GM12873 (cell line): ENCODE data around the gene MED4.

Experiments used
- TF ChIP-seq, protein P1 (sequence below): IDR thresholded peaks from 2 replicates; pipeline ENCODE4 v1.5.1; 2012; ENCODE audit warnings: low read depth, mild to moderate bottlenecking, moderate library complexity, low read length, control low read depth; ENCODE audit not compliant: insufficient read depth; ENCODE audit errors: missing control alignments

Gene MED4

DNA sequence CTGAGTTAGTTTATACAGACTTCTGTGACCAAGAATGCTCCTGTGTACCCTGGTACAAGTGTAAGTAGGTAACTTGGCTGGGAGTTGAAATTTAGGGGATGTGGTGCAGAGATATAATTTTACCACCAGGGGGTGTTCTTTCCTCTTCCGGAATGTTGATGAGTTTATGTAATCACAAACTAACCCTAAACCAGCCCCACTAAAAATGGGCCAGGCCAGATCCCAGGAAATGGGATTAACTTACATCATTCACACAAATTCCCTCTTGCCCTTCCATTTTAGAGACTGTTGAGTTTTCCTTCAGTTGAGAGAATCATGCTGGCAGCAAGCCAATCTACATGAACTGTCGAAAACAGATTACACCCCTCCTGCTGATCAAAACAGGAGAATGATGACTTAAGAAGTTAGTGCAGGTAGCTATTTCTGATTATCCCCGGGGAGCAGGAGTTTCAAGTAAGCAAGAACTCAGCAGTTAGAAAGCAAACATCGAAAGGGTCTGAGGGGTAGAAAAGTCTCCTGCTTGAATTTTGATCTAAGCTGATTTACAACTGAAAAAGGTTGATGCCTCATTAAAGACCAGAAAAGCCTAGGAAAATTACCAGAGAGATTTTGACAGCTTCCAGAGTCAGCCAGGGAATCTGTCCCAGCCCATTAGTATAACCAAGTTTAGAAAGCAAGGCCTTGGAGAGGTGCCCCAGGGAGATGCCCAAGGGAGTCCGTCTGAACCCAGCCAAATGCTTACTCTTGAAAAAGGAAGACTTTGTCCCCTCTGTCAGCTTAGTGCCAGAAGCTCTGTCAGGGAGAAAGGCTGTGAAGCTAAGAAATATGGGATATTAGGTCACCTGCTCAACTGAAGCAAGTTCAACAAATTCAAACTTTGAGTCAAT lies 32.3 kb upstream of the MED4 start:
- TF ChIP-seq, protein P1, sequence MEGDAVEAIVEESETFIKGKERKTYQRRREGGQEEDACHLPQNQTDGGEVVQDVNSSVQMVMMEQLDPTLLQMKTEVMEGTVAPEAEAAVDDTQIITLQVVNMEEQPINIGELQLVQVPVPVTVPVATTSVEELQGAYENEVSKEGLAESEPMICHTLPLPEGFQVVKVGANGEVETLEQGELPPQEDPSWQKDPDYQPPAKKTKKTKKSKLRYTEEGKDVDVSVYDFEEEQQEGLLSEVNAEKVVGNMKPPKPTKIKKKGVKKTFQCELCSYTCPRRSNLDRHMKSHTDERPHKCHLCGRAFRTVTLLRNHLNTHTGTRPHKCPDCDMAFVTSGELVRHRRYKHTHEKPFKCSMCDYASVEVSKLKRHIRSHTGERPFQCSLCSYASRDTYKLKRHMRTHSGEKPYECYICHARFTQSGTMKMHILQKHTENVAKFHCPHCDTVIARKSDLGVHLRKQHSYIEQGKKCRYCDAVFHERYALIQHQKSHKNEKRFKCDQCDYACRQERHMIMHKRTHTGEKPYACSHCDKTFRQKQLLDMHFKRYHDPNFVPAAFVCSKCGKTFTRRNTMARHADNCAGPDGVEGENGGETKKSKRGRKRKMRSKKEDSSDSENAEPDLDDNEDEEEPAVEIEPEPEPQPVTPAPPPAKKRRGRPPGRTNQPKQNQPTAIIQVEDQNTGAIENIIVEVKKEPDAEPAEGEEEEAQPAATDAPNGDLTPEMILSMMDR: peak; percentile 71

DNA sequence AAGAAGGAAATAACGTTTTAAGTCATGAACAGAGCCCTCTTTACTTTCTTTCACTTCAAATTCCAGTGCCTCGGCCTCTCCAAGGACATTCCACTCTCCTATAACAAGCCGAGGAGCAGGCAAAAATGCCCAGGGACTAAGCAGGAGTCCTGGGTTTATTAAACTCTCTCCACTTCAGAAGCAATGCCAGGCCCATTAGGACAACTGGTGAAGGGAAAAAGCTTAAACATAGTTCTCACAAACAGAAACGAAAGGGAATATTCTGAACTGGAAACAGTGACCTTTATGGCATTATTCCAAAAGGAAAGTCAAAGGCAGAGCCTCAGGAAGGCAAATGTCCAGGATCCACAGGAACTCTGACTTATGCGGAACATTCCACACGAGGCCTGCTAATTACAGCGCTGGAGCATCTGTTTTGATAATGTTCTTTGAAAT lies 30.9 kb upstream of the MED4 start:
- TF ChIP-seq, protein P1: no peak

DNA sequence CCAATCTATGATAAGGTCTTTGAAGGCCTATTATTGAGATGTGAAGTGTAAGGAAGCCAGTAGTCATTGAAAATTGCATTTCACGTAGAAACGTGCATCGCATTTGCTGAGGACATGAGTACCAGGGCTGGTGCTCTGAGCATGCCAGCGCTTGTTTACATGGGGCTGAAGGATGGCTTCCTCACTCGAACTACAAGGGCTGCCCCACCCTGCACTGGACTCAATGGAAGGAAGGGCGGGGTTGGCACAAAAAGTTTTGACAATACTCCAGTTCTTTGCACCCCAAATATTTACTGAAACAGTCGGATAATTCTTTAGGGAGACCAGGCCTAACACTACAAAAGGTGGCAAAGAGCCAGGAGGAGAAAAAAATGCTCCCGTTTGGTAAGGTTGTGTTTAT lies 28.9 kb upstream of the MED4 start:
- TF ChIP-seq, protein P1: no peak

DNA sequence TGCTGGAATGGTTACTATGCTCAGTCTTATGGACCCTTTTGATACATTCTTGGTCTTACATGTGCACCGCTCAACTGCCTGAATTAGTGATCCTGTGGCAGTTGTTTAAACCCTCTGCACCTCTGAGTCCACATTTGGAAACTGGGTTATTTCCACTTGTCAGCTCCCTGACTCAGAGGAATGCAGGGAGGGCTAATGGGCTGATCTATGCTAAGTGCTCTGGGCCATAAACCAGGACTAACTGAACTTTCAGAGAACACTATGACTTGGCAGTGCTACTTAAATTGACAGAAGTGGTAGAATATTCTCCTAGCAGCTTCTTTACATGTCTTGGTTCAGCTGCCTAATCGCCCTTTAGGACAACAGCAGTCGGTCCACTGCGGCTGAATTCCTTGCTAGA lies 26.8 kb upstream of the MED4 start:
- TF ChIP-seq, protein P1: no peak

DNA sequence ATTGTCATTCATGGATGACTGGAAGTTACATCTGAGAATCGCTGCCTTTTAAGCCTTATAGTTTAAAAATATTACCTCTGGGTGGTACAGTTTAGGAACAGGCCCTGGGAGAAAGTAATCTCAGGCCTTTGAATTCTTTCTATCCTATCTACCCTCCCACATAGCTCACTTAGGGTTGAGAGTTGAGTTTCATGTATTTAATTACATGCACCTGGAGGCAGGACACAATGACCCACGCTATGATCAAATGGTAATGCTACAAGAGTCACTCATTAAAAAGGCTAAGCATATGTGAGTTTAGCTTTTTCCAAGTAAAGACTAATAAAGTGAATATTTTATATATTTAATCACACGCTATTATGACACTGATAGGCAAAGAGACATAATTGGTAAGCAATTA lies 25.3 kb upstream of the MED4 start:
- TF ChIP-seq, protein P1: no peak

DNA sequence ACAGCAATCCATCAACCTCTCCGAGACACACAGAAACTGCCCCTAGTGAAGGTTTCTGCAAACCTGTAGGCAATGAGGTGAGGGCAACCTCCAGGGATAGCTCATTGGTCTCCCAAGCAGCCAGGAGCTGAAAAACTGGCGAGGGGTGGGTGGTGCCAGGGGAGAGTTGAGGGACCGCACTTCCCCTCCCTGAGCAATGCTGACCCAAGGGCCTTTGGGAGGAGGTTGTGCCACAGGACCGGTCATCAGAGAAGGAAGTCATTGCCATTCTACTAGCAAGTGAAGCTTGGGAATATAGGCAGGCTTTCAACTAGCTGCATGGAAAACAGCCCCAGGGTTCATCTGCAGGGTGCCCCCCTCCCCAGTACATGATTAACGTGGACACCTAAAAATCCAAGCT lies 23.1 kb upstream of the MED4 start:
- TF ChIP-seq, protein P1: no peak

DNA sequence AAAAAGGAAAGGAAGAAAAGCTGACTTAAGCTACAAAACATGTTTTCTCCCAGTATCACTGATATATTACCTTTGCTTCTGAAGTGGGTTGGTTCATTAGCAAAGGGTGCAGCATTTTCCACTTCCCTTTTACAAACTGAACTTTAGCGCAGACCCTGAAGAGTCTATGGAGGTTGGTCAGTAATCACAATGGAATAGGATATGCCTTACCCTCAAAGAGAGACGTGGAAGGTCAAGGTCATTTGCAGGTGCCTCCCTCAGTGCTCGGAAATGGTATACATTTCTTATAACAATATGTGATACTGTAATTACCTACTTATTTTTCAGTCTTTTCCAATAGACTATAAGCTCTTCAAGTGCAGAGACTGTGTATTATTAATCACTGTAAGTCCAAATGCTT lies 21.9 kb upstream of the MED4 start:
- TF ChIP-seq, protein P1: no peak
